ENCODE data around the gene PARD3. TPM values are rescaled to one million over a fixed set of nuclear protein-coding genes. Genes with fewer than 3 reads are reported as not detected.
A peak's percentile ranks its signal among the peaks of the same experiment; 100 is the strongest.

PARD3 gene
- total RNA-seq, 1 donor from 2014 or later = 72.5 TPM

- DNase-seq = no peak
Observed at GRCh38 chr10:34213193-34213804, 601.8 kb downstream of the PARD3 start.

- DNase-seq = no peak
Observed at GRCh38 chr10:34207343-34207742, 607.8 kb downstream of the PARD3 start.

- DNase-seq = no peak
Observed at GRCh38 chr10:34206935-34207268, 608.2 kb downstream of the PARD3 start.

DNA sequence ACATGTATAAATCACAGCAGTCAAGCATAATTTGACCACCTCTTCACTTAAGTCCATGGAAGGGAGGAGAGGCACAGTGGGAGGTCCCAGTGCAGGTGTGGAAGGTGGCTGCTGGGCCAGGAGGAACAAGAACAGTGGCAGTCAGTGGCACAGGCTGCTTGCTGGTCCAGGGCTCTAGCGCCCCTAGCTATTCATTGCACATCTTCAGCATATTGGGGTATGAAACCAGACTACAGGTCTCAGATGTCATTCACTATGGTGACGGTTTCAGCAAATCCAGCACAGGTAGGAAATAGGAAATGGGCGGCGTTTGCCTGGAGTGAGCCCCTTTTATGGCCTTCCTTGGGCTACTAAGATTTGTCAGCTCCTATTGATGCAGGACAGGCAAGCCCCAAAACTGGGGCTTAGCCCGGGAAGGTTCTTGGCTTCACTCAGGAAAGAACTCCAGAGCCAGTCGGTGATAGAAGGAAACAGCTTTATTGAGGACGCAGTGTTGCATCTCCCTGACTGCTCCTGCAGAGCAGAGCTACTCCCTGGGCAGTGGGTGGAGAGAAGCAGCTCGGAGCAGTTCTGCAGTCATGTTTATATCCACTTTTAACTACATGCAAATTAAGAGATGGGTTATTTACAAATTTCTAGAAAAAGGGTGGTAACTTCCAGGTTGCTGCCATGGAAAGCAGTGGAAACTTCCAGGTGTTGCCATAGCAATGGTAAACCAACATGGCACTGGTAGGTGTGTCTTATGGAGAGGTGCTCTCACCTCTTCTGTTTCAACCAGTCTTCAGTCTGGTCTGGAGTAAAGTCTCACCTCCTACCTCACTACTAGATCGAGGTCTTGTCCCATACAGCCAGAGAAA is 608.8 kb downstream of the PARD3 start:
- DNase-seq = no peak

- DNase-seq = no peak
Observed at GRCh38 chr10:34205452-34205851, 609.6 kb downstream of the PARD3 start.

DNA sequence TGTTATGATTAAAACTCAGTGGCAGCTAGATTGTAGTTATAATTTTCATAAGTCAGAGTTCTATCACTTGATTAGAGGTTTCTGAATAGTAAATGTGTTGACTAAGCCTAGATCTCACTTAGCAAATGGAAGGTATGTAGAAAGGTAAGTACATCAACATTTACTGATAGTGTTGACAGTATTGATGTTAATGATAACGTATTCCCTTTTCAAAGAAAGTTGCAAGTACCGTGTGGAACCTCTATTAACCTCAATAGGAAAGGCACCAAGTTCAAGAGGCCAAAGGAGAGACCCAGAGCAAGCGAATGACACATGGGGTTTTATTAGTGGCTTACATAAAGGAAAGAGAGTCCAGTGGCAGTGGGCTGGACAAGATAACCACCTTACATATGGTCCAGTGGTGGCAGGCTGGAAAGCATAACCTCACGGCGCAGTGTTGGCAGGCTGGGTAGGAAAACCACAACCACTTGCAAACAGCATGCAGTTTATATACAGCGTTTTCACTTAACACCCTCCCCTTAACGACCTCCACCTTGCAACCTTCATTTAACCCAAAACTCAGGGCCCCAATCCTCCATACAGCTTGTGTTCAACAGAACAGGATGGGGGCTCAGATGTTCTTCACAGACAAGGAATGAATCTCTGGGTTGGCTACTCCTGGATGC is 611.0 kb downstream of the PARD3 start:
- no peak for DNase-seq

DNA sequence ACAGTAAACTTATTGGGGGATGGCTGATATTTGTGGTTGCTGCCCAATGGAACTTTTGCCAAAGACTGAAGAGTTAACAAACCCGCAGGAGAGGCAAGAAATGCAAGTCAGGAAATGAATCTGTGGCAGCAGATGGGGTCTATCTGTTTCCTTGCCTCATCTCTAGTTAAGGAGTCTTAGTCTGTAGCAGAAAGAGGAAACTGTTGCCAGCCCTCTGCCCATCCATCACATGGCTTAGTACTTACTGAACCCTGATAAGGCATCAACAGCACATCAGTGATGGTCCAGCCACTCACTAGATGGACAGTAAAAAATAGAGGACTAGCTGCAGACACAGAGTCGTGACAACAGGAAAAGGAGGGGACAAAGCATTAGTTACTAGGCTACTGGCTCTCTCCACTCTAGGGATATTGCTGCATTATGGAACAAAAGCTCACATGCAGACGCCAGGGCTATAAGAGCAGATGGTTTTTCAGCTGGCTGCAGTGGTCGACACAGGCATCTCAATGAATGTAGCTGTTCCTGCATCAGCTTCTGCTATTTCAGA is 614.7 kb downstream of the PARD3 start:
- DNase-seq = peak; percentile 53

GRCh38 chr10:34198953-34199352 is 616.1 kb downstream of the PARD3 start:
- no peak for DNase-seq

DNA sequence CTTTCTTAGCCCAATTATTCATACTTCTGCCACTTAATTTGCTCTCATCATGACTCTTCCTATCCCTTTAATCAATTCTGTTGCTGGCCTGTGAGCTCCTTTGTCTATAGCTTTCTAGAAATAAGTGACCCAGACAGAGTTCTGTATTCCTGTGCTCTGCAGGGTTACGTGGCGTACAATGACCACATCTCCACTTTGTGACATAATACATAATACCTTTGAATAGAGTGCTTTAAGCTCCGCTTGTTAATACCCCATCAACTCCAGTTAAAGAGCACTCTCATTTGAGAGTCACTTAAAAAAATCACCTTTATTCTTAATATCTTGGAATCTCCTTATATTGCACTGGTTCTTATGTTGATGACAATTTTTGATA is 619.0 kb downstream of the PARD3 start:
- no peak for DNase-seq

DNA sequence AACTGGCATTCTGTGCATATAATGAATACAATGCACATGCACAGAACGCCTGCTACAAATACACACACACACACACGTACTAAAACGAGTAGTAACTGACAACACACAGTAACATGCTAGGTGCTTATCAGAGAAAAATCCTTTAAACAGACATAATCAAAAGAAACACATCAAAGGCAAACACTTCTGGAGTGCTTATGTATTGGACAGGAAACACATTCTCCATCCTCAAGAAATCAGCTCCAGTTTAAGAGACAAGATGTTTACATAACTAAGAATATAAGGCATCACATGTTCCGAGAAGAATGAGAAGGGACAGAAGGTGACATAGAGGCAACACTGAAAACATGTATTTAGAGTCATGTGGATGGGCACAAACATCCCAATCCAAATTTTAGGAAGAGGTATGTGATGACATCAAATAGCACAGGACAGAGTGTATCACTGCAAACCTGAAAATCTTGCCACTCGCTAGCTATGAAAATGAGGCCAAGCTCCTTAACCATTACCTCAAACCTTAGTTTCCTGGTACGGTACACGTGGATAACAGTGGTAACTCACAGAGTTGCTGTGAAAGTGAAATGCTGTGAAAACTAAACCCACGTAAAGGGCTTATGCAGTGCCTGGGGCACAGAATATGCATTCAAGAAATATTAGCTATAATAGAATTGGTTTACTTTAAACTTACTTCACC is 619.6 kb downstream of the PARD3 start:
- no peak for DNase-seq

DNA sequence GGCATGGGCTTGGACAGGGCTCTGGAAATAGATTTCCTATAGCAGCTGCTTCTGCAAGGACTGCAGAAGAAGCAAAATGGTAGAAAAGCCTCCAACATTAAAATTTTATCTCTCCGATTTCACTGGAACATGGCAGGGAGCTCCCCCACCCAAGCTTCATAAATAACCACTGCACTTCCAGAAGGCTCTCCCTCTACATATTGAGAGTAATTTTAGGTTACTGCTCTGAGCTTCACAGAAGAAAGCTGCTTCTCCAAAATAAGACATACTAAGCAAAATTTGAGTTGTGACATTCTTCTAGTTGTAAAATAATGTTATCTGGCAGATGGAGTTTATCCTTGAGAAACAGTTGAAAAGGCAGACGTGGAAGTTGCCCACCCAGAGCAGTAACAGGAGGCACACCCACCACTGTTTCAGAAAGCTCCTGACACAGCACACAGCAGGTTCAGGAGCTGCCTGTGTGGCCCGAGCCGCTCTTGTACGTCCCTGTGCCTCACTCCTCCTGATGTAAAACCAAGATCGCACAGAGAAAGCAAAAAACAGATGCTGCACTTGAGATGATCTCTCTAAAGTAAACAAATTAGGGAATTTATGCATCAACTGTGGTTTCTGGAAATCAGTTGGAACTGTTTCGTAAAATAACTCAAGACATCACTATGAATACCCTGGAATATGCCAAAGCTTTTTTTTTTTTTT is 621.0 kb downstream of the PARD3 start:
- DNase-seq = peak; percentile 85

DNA sequence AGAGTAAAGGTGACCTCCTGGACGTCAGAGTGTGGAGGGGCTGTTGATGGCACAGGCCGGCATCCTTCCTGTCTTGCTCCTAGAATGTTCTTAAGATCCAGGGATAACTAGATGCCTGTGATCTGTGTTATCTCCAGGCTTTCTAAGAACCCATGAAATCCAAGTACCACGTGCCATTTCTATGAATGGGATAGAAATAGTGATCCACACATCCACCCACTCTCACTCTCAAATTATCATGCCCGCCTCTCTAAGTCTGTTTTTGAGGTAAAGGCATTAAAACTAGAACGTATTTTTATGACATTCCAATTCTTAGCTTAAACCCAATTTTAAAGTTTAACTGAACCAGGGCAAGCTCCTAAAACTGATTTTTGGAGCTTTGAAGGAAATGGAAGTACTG is 622.5 kb downstream of the PARD3 start:
- no peak for DNase-seq

DNA sequence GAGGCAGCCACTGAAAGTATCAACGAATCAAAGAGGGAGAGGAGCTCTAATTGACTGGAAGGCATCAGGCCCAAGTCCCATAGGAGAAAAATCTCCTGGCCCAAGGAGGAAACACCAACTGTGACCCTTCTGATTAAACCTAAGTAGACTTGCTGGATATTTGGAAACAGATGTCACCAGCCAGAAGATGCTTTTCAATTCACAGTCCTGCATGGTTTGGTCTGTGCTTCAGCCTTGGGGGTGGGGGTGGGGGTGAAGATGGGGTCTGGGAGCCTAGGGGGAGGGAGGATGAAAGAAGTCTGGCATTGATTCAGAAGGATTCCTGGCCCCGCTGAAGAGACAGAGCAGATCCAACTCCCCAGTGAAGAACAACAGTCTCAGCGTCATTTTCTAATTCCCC is 623.7 kb downstream of the PARD3 start:
- DNase-seq = no peak

GRCh38 chr10:34190580-34190979 is 624.5 kb downstream of the PARD3 start:
- no peak for DNase-seq

- DNase-seq = no peak
Observed at GRCh38 chr10:34189830-34190229, 625.3 kb downstream of the PARD3 start.

DNA sequence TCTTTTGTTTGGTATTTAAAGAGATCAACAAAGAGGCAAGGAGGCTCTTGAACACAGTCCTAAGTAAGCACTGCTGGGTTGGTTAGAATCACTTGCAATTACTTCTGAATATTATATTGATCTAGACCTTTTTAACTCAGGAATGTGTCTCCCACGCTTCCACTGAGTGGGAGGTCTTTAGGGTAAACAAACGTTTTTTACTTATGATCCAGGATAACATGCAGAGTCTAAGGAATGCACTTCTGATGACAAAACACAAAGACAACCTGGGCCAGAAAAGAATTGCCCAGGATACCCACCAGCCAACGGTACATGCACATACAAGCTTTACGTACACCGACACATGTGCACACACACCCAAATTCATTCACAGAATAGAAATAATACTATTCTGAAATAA is 626.9 kb downstream of the PARD3 start:
- DNase-seq = no peak

DNA sequence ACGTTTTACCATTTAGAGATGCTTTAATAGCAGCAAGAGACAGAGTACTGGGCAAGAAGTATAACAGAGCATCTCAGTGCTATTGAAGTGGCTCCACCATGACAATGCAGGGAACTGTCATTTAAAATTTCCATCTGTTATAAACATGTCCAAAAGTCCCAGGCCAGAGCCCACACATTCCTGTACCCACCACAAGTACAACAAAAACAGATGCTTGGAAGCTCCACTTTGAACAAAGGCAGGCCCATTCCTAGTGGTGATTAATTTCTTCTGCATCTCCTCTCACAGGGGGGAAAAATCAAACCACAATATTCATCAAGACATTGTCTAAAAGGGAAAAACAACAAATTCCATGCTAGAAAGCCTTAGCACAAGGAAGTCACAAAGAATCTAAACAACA is 627.9 kb downstream of the PARD3 start:
- peak; percentile 71 for DNase-seq

- no peak for DNase-seq
Observed at GRCh38 chr10:34186745-34187144, 628.4 kb downstream of the PARD3 start.

DNA sequence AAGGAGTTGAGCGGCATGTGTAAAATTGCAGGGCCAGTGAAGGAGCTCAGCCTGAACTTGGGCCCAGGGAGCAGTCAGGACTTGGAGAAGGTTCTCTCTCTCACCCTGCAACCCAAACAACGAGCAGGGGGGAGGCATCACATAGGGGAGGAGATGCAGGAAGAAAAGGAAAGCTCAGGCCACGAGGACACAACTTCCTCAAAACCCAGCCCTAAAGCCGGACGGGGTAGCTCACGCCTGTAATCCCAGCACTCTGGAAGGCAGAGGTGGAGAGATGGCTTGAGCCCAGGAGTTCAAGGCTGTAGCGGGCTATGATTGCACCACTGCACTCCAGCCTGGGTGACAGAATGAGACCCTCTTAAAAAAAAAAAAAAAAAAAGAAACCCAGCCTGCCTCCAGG is 629.1 kb downstream of the PARD3 start:
- no peak for DNase-seq

DNA sequence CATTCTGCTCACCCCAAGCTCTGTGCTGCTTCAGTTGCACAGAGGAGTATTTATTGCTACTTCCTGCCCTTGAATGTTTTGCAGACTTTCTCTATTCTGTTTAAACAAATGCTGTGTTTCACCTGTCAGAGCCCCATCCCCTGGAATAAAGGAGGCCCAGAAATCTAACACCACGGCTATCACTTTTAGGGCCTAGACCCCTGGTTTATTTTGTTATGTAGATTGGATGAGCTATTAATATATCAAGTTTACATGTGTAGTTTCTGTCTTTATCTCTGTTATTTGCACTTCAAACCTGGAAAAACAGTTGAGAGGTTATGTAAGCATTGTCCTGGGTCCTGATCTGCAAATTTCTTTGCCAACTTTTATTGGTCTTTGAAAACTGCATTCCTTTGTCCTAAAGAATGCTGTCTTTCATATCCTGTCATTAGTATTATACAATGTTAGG is 630.1 kb downstream of the PARD3 start:
- no peak for DNase-seq

- no peak for DNase-seq
Observed at GRCh38 chr10:34184397-34184796, 630.7 kb downstream of the PARD3 start.

All from skin of body (tissue), 2 donors.